K562 (cell line): ENCODE data around the gene TDRD10. TPM values are rescaled to one million over a fixed set of nuclear protein-coding genes. Genes with fewer than 3 reads are reported as not detected.

Experiments
- FOS ChIP-seq: IDR thresholded peaks from 3 replicates; pipeline ENCODE4 v1.6.1; 2011; ENCODE audit not compliant: insufficient read length; ENCODE audit errors: extremely low read depth
- JUNB ChIP-seq: fragments of 450-650 bp; formaldehyde crosslinking; conservative IDR thresholded peaks from 2 replicates; pipeline ENCODE4 v1.4.0; 2020; ENCODE audit warnings: mild to moderate bottlenecking
- KLF16 ChIP-seq: IDR thresholded peaks from 2 replicates; pipeline ENCODE4 v1.6.1; 2016; ENCODE audit warnings: antibody characterized with exemption
- MBD2 ChIP-seq: sonication (generic); IDR thresholded peaks from 2 replicates; pipeline ENCODE4 v1.6.1; 2016; ENCODE audit warnings: low read depth, borderline replicate concordance
- NFE2L1 ChIP-seq: fragments of 450-650 bp; IDR thresholded peaks from 2 replicates; pipeline ENCODE4 v1.6.1; 2016; ENCODE audit warnings: missing genetic modification characterization, low read depth, mild to moderate bottlenecking, missing compliant biosample characterization, moderate library complexity, borderline replicate concordance
- NUFIP1 ChIP-seq: fragments of 450-650 bp; IDR thresholded peaks from 2 replicates; pipeline ENCODE4 v1.6.1; 2018; ENCODE audit not compliant: partially characterized antibody
- POLR3G ChIP-seq: IDR thresholded peaks from 2 replicates; pipeline ENCODE4 v1.6.1; 2011; ENCODE audit not compliant: insufficient read length, insufficient replicate concordance; ENCODE audit errors: extremely low read depth
- PURB ChIP-seq: sonication (generic); formaldehyde crosslinking; IDR thresholded peaks from 2 replicates; pipeline ENCODE4 v1.9.0; 2021; ENCODE audit warnings: low read depth, mild to moderate bottlenecking, missing genetic modification reagents
- SOX6 ChIP-seq: fragments of 450-650 bp; IDR thresholded peaks from 2 replicates; pipeline ENCODE4 v1.6.1; 2014; ENCODE audit warnings: mild to moderate bottlenecking
- SRF ChIP-seq, 2 experiments: fragments of 250-450, 450-650 bp in 1 of 2; sonication (Bioruptor Pico) in 1 of 2; sonication (generic) in 1 of 2; formaldehyde crosslinking; IDR thresholded peaks; 2 replicates each; pipeline versions ENCODE4 v1.5.0 to v1.5.1; 2020 to 2022; ENCODE audit warnings: mild to moderate bottlenecking in 1 of 2, missing genetic modification reagents in 1 of 2
- TAF1 ChIP-seq: IDR thresholded peaks from 2 replicates; pipeline ENCODE4 v1.6.1; 2011; ENCODE audit warnings: mild to moderate bottlenecking, low read length, moderate library complexity; ENCODE audit not compliant: insufficient read depth, control insufficient read depth, severe bottlenecking; ENCODE audit errors: extremely low read depth
- XRCC5 ChIP-seq: fragments of 200-400 bp; formaldehyde crosslinking; IDR thresholded peaks from 2 replicates; pipeline ENCODE4 v1.6.1; 2017; ENCODE audit warnings: low read depth, mild to moderate bottlenecking, low read length
- ZBTB26 ChIP-seq: fragments of 450-650 bp; formaldehyde crosslinking; IDR thresholded peaks from 2 replicates; pipeline ENCODE4 v1.4.0; 2022; ENCODE audit warnings: missing genetic modification characterization
- ZFP36 ChIP-seq: fragments of 150-350 bp; IDR thresholded peaks from 2 replicates; pipeline ENCODE4 v1.6.1; 2018; ENCODE audit warnings: low read length, low read depth; ENCODE audit not compliant: partially characterized antibody
- ZNF224 ChIP-seq: sonication (generic); formaldehyde crosslinking; IDR thresholded peaks from 2 replicates; pipeline ENCODE4 v1.8.0; 2022; ENCODE audit warnings: mild to moderate bottlenecking, missing genetic modification reagents
- ZNF512 ChIP-seq: IDR thresholded peaks from 2 replicates; pipeline ENCODE4 v1.6.1; 2016; ENCODE audit warnings: missing genetic modification characterization, missing compliant biosample characterization
- ZNF518B ChIP-seq: fragments of 250-450 bp; sonication (Bioruptor Pico); IDR thresholded peaks from 2 replicates; pipeline ENCODE4 v1.5.0; 2021; ENCODE audit warnings: mild to moderate bottlenecking, moderate library complexity
- polyA plus RNA-seq, 8 experiments: library from polyadenylated mRNA; depleted of rRNA in 4 of 8; stranded (reverse) in 5 of 8; unstranded in 3 of 8; fragments of >200 nt; fragmentation: Nextera tagmentation in 2 of 8; fragmentation: Illumina TruSeq in 1 of 8; extraction: Ambion mirVana in 2 of 8; extraction: Trizol in 1 of 8; gene quantifications; 2 replicates each; pipeline versions ENCODE4 v1.2.1 to v1.2.3, GENCODE V29; 2011 to 2014; ENCODE audit warnings: inconsistent platforms in 1 of 8, missing spikeins in 1 of 8
- total RNA-seq, 7 experiments: library from RNA; depleted of rRNA in 6 of 7; stranded (reverse); fragments of >200 nt in 6 of 7; fragmentation: Illumina TruSeq in 2 of 7; extraction: Trizol in 2 of 7; gene quantifications; 2 replicates each; pipeline versions ENCODE4 v1.2.1 to v1.2.3, GENCODE V29; 2011 to 2021; ENCODE audit warnings: low replicate concordance in 1 of 7

Gene TDRD10
- total and polyA plus RNA-seq, 9 of the 15 experiments (the other 6 are each of a cell fraction or from before 2014, with no cell fraction given), result not detected

- TF ChIP-seq ZNF224, result no peak
- no peak for TF ChIP-seq NUFIP1
- TF ChIP-seq NFE2L1 (tag), result no peak
- no peak for TF ChIP-seq JUNB (CRISPR knock-in tag)
- no peak for TF ChIP-seq ZBTB26
- no peak for TF ChIP-seq PURB (CRISPR knock-in tag)
- TF ChIP-seq SOX6, result peak; percentile 33; the same call in 1 of the 2 replicates
- TF ChIP-seq KLF16, result peak; percentile 61; the same call in 1 of the 2 replicates
- TF ChIP-seq TAF1, result no peak
- TF ChIP-seq ZFP36, result no peak
- TF ChIP-seq SRF (CRISPR knock-in tag; IDR thresholded peaks at IDR 0.05), result no peak
- TF ChIP-seq ZNF512 (tag), result no peak
- no peak for TF ChIP-seq POLR3G
- no peak for TF ChIP-seq XRCC5
- no peak for TF ChIP-seq MBD2
- TF ChIP-seq ZNF518B (CRISPR knock-in tag), result no peak
- no peak for TF ChIP-seq FOS
Observed at GRCh38 chr1:154460695-154461260, 41.2 kb upstream of the TDRD10 start (continued).
